DMS 273 (cell line): ENCODE measurements around the gene ZNF827.

Experiments used
- DNase-seq: peaks from one replicate; lab custom pipeline; 2025; ENCODE audit not compliant: unreplicated experiment; lab: John Stamatoyannopoulos, UW

Gene ZNF827

DNA sequence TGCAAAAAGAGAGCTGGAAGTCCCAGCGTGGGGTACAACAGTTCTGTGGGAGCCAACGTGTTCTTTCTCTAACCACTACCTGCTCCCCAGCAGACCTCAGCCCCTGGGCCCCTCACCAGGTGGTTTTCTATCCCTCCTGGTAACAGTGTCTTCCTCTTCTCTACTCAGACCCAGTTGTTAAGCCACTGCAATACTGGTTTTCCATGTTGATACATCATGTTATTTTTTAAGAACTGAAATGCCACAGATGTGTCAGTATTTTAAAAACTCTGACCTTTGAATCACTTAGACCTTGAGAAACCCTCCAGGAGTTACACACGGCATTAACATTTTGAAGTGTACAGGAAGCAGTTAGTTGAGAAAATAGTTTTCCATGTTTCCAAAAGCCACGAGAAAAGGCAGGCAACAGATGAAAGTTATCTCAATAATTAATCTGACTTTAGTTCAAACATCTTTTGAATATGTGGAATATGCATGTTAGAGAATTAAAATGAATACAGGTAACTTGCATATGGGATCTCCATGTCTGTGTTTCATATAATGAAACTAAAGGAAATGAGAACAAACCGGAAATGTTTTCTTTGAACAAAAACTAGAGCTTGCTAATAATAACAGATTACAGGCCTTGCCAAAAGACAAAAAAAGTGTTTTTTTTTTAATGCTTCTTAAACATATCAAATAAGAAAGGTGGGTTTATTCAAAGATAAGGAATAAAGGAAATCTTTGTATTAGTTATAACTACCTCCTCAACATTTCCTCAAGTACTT lies 108.8 kb downstream of the ZNF827 start:
- DNase-seq = no peak

DNA sequence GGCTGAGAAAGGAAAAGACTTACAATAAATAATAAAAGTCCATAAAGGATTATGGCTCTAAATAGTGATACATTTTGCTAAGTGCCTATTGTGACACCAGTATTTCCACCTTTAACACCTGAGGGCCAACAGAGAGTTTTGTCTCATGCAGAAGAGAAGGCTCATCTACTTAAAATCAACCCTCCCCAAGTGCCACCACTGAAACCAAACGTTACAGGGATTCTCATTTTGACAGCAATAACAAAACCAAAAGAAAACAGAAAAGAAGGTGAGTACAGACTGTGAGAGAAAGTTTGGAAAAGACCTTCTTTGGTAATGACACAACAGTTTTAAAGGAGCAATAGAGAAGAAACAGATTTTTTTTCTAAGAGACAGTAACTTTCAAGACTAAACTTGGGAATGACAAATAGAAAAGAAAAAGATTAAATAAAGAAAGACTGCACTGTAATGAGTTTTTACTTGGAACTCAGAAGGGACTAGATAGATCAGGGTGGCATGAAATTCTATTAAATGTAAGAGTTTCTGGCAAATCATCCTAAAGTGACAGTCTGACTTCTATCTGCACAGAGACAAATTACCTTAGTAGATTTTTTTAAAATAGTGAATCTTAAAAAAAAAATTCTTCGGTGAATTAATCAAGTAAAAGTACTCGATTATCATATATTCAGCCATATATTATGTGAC lies 109.7 kb downstream of the ZNF827 start:
- DNase-seq = no peak

DNA sequence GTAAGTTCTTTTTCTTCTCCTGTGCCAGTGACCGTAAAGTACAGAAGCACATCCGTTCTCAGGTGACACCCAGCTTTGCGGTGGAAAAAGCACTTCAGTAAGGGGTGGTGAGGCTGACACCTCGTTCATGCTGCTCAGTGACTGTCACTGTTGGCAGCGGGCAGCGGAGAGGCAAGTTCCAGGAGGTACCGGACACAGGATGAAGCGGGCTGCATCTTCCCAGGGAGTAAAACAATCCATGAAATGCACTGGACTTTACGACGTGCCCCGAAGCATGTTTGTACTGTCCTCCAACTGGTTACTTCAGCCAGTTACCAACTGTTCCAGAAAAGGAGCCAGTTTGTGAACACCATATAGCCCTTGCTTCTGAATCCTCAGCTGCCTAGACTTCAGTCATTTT lies 110.7 kb downstream of the ZNF827 start:
- DNase-seq = no peak

DNA sequence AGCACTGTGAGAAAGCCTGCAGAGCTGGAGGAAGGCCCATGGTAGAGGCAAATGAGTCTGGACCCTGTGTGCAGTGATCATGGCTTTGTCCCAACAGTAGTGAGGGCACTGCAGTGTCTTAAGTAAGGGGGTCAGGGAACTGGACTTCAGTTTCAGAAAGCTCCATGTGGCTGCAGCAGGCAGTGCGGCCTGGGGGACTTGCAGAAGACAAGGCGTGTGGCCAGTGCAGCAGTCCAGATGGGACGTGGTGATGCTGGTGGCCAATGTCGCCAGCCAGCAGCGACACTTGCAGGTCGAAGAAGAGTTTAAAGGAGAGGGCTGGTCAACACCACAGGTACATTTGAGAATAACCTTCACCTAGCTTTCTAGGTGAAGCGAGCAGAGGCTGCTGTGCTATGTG lies 113.4 kb downstream of the ZNF827 start:
- DNase-seq = no peak

- DNase-seq = peak; percentile 49
Measured at GRCh38 chr4:145824463-145824862, 114.2 kb downstream of the ZNF827 start.

DNA sequence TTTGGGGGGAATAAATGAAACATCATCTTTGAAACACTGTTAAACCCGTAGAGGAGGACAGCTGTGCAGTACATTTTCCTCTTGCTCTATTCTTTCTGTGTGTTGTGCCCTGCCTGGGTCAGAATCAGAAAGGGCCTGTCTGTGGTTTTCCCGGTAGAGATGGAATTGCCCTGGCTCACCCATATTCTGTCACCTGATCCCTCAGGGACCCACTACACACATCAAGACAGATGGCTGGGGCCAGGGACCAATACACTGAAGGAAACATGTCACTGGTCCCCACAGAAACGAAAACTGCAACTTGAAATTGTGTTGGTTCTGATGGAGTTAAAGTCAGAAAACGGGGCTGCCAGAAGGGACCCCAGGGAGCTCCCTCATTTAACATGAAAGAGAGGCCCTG lies 114.9 kb downstream of the ZNF827 start:
- peak; percentile 31 for DNase-seq

DNA sequence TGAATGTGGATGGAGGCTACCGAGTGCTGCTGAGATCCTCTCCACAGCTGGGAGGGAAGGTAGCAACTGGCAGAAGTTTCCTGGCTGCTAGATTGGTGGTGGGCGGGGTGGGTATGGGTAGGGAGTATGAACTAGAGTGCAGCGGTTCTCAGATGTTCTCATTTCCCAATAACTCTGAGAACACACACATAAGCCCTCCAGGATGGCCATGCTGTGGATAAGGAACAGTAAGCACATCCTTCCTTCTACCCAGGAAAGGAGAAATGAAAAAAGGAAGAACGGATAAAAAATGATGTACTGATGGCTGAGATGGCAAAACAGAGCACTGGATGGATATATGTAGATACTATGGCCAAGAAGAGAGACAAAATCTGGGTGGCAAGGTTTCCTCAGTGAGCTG lies 116.0 kb downstream of the ZNF827 start:
- no peak for DNase-seq

GRCh38 chr4:145822181-145822580 lies 116.4 kb downstream of the ZNF827 start:
- no peak for DNase-seq

DNA sequence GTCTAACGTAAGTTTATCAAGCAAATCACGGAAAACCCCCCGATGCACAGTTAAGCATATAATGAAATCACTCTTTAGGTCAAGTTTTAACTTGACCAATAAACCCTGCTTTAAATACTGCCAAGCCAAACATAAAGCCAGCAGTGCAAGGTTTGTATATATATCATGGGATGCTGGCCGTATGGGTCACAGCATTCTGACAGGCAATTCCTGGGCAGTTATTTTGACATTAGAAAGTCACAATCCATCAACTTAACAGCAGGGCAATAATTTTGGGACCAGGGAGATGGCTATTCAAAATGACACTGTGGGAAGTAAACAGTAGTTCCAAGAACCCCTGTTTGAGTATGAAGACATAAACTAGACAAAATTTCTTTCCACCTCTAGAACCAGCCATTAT lies 116.9 kb downstream of the ZNF827 start:
- DNase-seq = no peak

GRCh38 chr4:145820407-145820806 lies 118.2 kb downstream of the ZNF827 start:
- peak; percentile 13 for DNase-seq

DNA sequence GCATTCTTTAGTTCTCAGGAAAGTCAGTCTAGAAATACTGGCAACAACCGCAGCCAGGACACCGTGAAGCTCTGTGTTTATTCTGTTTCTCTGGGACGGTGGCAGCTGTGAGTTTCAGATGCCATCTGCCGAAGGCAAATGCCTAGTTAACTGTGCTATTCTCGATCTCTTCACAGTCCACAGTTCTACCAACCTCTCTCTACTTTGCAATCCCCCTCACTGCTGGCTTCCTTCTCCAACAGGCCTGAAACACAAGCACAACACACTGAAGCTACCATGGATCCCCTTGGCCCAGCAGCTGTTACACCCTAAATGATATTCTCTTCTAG lies 118.8 kb downstream of the ZNF827 start:
- DNase-seq = peak; percentile 87

GRCh38 chr4:145819101-145819852 lies 119.3 kb downstream of the ZNF827 start:
- no peak for DNase-seq

DNA sequence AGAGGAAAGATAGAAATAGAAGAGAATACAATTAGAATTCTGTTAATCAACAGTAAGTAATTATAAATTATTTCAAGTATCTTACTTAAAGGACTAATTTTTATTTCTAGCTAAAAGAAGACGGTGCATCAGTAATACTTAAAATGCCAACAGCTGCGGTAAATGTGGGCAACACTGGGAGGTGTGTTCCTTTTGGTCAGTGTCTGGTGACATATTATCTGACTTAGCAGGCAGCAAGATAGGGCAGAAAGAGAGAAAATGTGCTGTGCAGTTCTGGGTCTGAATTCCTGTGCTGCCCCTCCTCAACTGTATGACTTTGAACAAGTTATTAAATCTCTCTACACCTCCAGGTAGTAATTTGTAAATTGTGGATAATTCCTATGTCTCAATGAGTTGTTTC lies 120.6 kb downstream of the ZNF827 start:
- no peak for DNase-seq

DNA sequence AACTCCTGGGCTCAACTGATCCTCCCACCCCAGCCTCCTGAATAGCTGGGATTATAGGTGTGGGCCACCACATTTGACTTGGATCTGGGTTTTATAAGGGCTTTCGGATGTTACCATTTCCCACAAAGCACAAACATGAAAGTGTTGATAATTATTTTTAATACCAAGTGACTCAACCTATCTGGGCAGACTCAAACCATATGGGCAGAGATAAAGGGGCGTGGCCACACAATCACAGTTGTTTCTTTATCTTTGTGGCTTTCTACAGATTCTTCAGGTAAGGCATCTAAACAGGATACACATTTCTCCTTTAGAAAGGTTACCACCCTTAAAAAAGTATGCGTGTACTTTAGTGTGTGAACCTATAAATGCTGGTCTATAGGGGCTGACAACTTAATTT lies 122.5 kb downstream of the ZNF827 start:
- no peak for DNase-seq

- no peak for DNase-seq
Measured at GRCh38 chr4:145815626-145816025, 123.0 kb downstream of the ZNF827 start.

- DNase-seq = no peak
Measured at GRCh38 chr4:145815027-145815612, 123.5 kb downstream of the ZNF827 start.

GRCh38 chr4:145814246-145814645 lies 124.4 kb downstream of the ZNF827 start:
- no peak for DNase-seq

DNA sequence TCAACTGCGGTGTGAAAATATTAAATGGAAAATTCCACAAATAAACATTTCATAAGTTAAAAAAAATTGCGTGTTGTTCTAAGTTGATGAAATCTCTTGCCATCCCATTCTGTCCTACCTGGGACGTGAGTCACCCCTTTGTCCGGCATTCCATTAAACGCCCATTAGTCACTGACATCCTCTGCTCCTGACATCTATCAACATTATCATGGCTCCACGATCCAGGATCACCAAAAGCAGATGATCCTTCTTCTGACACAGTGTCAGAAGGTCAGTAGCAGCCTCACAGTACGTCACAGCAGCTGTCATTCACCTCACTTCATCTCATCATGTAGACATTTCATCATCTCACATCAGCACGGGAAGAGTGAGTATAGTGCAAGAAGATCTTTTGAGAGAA lies 125.7 kb downstream of the ZNF827 start:
- DNase-seq = no peak

GRCh38 chr4:145808848-145809512 lies 129.6 kb downstream of the ZNF827 start:
- DNase-seq = no peak

- DNase-seq = peak; percentile 12
Measured at GRCh38 chr4:145808021-145808650, 130.5 kb downstream of the ZNF827 start.

- DNase-seq = no peak
Measured at GRCh38 chr4:145805490-145805889, 133.1 kb downstream of the ZNF827 start.
